ENCODE results near the gene PKD1L1. TPM values are rescaled to one million over a fixed set of nuclear protein-coding genes. Genes with fewer than 3 reads are reported as not detected.

Gene PKD1L1
- total RNA-seq, 1 experiment from 2014 or later = 0.24 TPM

DNA sequence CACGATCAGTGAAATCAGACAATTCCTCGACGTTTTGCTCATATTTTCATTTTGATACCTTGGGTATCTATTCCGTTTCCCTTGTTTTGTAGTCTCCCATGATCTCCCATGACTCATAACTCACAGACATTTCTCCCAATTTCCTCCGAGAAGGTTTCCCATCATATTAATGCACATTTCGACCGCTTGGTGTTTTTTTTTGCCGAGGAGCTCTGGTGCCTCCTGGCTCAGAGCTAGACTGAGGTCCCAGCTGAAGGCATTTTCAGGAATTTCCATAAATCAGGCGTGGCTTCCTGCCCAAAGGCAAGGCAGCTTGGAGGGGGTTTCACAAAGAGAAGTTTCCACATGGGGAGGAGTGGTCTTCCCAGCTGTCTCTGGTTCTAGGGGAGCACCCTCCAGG, 218.1 kb downstream of the PKD1L1 start:
- H3K27me3 Mint-ChIP-seq (ENCODE audit: unreplicated experiment) = no peaks in the 10 kb centered on the region
- peaks cover 48% of the 10 kb centered on the region for H3K4me1 Mint-ChIP-seq (ENCODE audit: low read depth, unreplicated experiment)
- peaks cover 5% of the 10 kb centered on the region for H3K36me3 Mint-ChIP-seq (ENCODE audit: insufficient read depth, unreplicated experiment)
- intact Hi-C loops (cut with micrococcal nuclease; ENCODE audit: unreplicated experiment) = no loop called here
- no peak for DNase-seq
- TF ChIP-seq, protein P1, sequence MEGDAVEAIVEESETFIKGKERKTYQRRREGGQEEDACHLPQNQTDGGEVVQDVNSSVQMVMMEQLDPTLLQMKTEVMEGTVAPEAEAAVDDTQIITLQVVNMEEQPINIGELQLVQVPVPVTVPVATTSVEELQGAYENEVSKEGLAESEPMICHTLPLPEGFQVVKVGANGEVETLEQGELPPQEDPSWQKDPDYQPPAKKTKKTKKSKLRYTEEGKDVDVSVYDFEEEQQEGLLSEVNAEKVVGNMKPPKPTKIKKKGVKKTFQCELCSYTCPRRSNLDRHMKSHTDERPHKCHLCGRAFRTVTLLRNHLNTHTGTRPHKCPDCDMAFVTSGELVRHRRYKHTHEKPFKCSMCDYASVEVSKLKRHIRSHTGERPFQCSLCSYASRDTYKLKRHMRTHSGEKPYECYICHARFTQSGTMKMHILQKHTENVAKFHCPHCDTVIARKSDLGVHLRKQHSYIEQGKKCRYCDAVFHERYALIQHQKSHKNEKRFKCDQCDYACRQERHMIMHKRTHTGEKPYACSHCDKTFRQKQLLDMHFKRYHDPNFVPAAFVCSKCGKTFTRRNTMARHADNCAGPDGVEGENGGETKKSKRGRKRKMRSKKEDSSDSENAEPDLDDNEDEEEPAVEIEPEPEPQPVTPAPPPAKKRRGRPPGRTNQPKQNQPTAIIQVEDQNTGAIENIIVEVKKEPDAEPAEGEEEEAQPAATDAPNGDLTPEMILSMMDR (IDR thresholded peaks at IDR 0.05; ENCODE audit: unreplicated experiment) = no peak
- H3K9me3 Mint-ChIP-seq (ENCODE audit: low read depth, unreplicated experiment) = no peaks in the 10 kb centered on the region
- no peak overlapping the region for H3K4me3 Mint-ChIP-seq (ENCODE audit: low read depth, unreplicated experiment)
- CTCF ChIA-PET = no interaction called here
- H3K27ac Mint-ChIP-seq (ENCODE audit: unreplicated experiment) = no peak overlapping the region
- no TSS peak for BruUV-seq (replicated peaks)

DNA sequence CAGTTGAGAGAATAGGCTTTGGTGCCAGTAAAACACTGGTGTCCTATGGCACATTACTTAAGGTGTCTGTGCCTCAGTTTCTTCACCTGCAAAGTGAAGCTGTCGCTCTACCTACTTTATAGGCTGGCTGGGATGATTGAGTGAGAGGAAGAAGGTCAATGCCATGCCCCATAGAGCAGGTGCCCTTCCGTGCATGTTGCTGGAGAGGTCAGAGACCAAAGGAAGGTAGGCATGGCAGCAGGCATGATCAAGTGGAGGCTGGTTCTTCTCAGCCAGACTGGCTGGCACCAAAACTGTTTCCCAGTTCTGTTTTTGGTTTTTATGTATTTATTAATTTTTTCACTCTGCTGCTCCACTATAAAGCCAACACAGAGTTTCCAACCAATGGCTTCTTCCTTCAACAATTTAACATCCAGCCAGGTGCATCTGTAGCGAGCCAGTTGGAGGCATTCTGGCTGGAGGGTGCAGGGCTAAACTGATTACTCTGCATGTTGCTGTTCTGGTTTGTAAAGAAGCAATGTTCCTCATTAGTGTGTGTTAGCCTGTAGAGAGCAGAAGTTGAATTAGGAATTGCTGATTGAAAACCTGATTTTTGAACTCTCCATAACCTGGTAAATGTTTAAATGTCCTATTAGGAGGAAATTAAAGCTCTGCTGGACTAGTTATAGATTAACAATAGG, 222.1 kb downstream of the PKD1L1 start:
- Mint-ChIP-seq H3K4me1 (ENCODE audit: low read depth, unreplicated experiment) (peaks cover 59% of the 10 kb centered on the region), H3K9me3 (ENCODE audit: low read depth, unreplicated experiment) (peaks cover 3% of the 10 kb centered on the region), H3K36me3 (ENCODE audit: insufficient read depth, unreplicated experiment) (peaks cover 11% of the 10 kb centered on the region), H3K27me3 (ENCODE audit: unreplicated experiment) (no peaks in the 10 kb centered on the region), H3K4me3 (ENCODE audit: low read depth, unreplicated experiment) (peak overlapping the region; percentile 14), H3K27ac (ENCODE audit: unreplicated experiment) (peak overlapping the region; percentile 63)
- TF ChIP-seq, protein P1 (IDR thresholded peaks at IDR 0.05; ENCODE audit: unreplicated experiment) = no peak
- CTCF ChIA-PET = interaction anchor here (0.7 to 1.9 kb wide), 10 partner anchors 8 to 125 kb away, joined by 3 to 7 read pairs (median 4); no protein-coding TSS in a partner anchor
- BruUV-seq (replicated peaks) = no TSS peak
- no peak for DNase-seq
- intact Hi-C loops (cut with micrococcal nuclease; ENCODE audit: unreplicated experiment) = loop anchor here (1.0 to 5.0 kb wide), 2 partner anchors 74 to 121 kb away; no protein-coding TSS in a partner anchor

GRCh38 chr7:47725031-47725780, 223.1 kb downstream of the PKD1L1 start:
- DNase-seq = peak; percentile 91
- TF ChIP-seq, protein P1 (IDR thresholded peaks at IDR 0.05; ENCODE audit: unreplicated experiment) = no peak
- H3K27me3 Mint-ChIP-seq (ENCODE audit: unreplicated experiment) = no peaks in the 10 kb centered on the region
- peaks cover 11% of the 10 kb centered on the region for H3K36me3 Mint-ChIP-seq (ENCODE audit: insufficient read depth, unreplicated experiment)
- CTCF ChIA-PET = interaction anchor here (0.9 to 1.9 kb wide), 11 partner anchors 9 to 191 kb away, joined by 3 to 7 read pairs (median 3); no protein-coding TSS in a partner anchor
- peaks cover 56% of the 10 kb centered on the region for H3K4me1 Mint-ChIP-seq (ENCODE audit: low read depth, unreplicated experiment)
- H3K4me3 Mint-ChIP-seq (ENCODE audit: low read depth, unreplicated experiment) = peak overlapping the region; percentile 14
- peak overlapping the region; percentile 63 for H3K27ac Mint-ChIP-seq (ENCODE audit: unreplicated experiment)
- intact Hi-C loops (cut with micrococcal nuclease; ENCODE audit: unreplicated experiment) = loop anchor here (2.0 to 5.0 kb wide), 4 partner anchors 38 to 144 kb away; no protein-coding TSS in a partner anchor
- peaks cover 3% of the 10 kb centered on the region for H3K9me3 Mint-ChIP-seq (ENCODE audit: low read depth, unreplicated experiment)
- no TSS peak for BruUV-seq (replicated peaks)

Other genes with a start within 250 kb of the PKD1L1 start
- 42.9 and 51.3 TPM in 2 replicates for gene HUS1, start 31.1 kb upstream of the PKD1L1 start, total RNA-seq (2022)
- 1.1 and 1.8 TPM in 2 replicates for gene SUN3, start 80.6 kb upstream of the PKD1L1 start, total RNA-seq (2022)
- gene C7orf57, start 87.1 kb upstream of the PKD1L1 start, total RNA-seq (2022) = 0.24 and 0.33 TPM in 2 replicates
- 70.3 and 75.4 TPM in 2 replicates for gene UPP1, start 140.8 kb upstream of the PKD1L1 start, total RNA-seq (2022)
- gene ABCA13, start 223.0 kb upstream of the PKD1L1 start, total RNA-seq (2022) = 9.4 and 12.1 TPM in 2 replicates

Measured in Calu3 (cell line).